Natural killer cell (primary cell): ENCODE results near the gene DOCK8. TPM values are rescaled to one million over a fixed set of nuclear protein-coding genes. Genes with fewer than 3 reads are reported as not detected.

Experiments used
- ATAC-seq, 3 donors: fragments of 150-1000 bp in 2 of 3; fragments of 200-7000 bp in 1 of 3; cut with Tn5 transposase; 1 replicate in 1 of 3; 2 replicates in 2 of 3; pipeline ENCODE4 v1.10.0; 2021; ENCODE audit warnings: mild to moderate bottlenecking in 2 of 3, moderate library complexity in 2 of 3
- DNase-seq, 2 donors: peaks; one replicate each; pipeline versions ENCODE4 v3.0.0 to v3.0.0-alpha.2; 2013 to 2021; ENCODE audit warnings: mixed read lengths in 1 of 2
- H3K27ac ChIP-seq: one replicate; pipeline ENCODE4 v1.5.1; 2013; ENCODE audit warnings: mild to moderate bottlenecking, low read length
- H3K27me3 ChIP-seq: one replicate; pipeline ENCODE4 v1.6.1; 2013; ENCODE audit warnings: low read length; ENCODE audit not compliant: control insufficient read depth, insufficient read depth
- H3K36me3 ChIP-seq: one replicate; pipeline ENCODE4 v1.6.1; 2013; ENCODE audit warnings: low read length; ENCODE audit not compliant: control insufficient read depth, insufficient read depth
- H3K4me1 ChIP-seq: one replicate; pipeline ENCODE4 v1.6.1; 2013; ENCODE audit warnings: low read length; ENCODE audit not compliant: control insufficient read depth, insufficient read depth
- H3K4me3 ChIP-seq: one replicate; pipeline ENCODE4 v1.5.1; 2013; ENCODE audit warnings: low read length
- H3K9me3 ChIP-seq: one replicate; pipeline ENCODE4 v1.6.1; 2013; ENCODE audit warnings: low read length; ENCODE audit not compliant: control insufficient read depth, insufficient read depth
- H3K27ac Mint-ChIP-seq, 2 donors: one replicate each; pipeline ENCODE4 v1.8.0; 2022; ENCODE audit warnings: mild to moderate bottlenecking in 2 of 2, mixed read lengths in 2 of 2, moderate library complexity in 1 of 2
- H3K27me3 Mint-ChIP-seq, 2 donors: one replicate each; pipeline ENCODE4 v1.8.0; 2022; ENCODE audit warnings: low read depth in 2 of 2, mixed read lengths in 2 of 2
- H3K36me3 Mint-ChIP-seq: one replicate; pipeline ENCODE4 v1.8.0; 2022; ENCODE audit warnings: mixed read lengths
- H3K4me1 Mint-ChIP-seq, 2 donors: one replicate each; pipeline ENCODE4 v1.8.0; 2022; ENCODE audit warnings: mixed read lengths in 2 of 2
- H3K4me3 Mint-ChIP-seq: one replicate; pipeline ENCODE4 v1.8.0; 2022; ENCODE audit warnings: mild to moderate bottlenecking, moderate library complexity, mixed read lengths
- H3K9me3 Mint-ChIP-seq, 2 donors: one replicate each; pipeline ENCODE4 v1.8.0; 2022; ENCODE audit warnings: mixed read lengths in 2 of 2
- WGBS: methylation state at CpG from one replicate; pipeline ENCODE4 v1.1.7; 2013; ENCODE audit warnings: missing lambda C conversion rate; ENCODE audit not compliant: insufficient coverage; 5-methylcytosine and 5-hydroxymethylcytosine counted together
- intact Hi-C: fragments of 100-400 bp; cut with micrococcal nuclease; formaldehyde crosslinking; loops from one replicate; pipeline ENCODE4 v1.14.2; 2022
- total RNA-seq, 4 donors: library from RNA; stranded (reverse); fragments of 120-200 nt in 1 of 4; gene quantifications; one replicate each; pipeline versions ENCODE4 v1.2.3 to v1.2.4, GENCODE V29; 2013 to 2022
- TF ChIP-seq, protein P1 (sequence below): fragments of 200-600 bp; IDR thresholded peaks from one replicate; pipeline ENCODE4 v1.8.0; 2022; ENCODE audit warnings: antibody characterized with exemption

The DOCK8 gene
- total RNA-seq, 3 donors from 2014 or later (not counting 1 experiment from before 2014, with no cell fraction given) = 156 to 211 (median 207) TPM

DNA sequence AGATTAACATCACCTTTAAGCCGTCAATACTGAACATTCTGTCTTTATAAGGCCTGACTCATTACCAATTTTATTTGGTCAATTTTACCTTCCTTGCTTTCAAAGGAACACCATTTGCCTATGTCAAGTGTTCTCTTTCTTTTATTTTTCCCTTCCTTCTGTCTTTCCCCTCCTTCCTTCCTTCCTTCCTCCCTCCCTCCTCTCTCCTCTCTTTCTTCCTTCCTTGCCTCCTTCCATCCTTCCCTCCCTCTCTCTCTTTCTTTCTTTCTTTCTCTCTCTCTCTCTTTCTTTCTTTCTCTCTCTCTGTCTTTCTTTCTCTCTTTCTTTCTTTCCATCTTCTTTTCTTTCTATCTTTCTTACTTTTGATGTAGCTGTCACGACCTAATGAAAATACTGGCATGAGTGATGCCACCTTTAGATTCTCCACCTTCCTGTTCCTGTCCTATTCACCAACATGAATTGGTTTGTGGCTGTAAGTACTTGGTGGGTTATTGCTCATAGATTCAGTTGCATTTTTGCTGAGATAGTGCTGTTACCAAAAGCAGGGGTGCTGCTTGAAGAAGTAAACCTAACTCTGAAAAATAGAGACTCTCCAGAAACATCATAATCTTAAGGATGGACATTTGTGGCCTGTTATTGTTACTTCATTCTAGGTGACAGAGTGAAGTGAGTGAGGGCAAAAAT lies 33.8 kb downstream of the DOCK8 start:
- no peak overlapping the region for H3K4me3 ChIP-seq
- no peaks in the 10 kb centered on the region for H3K27me3 ChIP-seq
- Mint-ChIP-seq H3K36me3 (no peaks in the 10 kb centered on the region), H3K27me3 (no peaks in the 10 kb centered on the region), H3K27ac (peak overlapping the region in 1 of 2 donors; percentile 53), H3K4me1 (peaks cover 21 to 26% of the 10 kb centered on the region in 2 donors), H3K4me3 (no peak overlapping the region), H3K9me3 (no peaks in the 10 kb centered on the region)
- H3K9me3 ChIP-seq = no peaks in the 10 kb centered on the region
- H3K4me1 ChIP-seq = peaks cover 12% of the 10 kb centered on the region
- H3K27ac ChIP-seq = no peak overlapping the region
- no peaks in the 10 kb centered on the region for H3K36me3 ChIP-seq
- ATAC-seq (no peak), DNase-seq (peak in 1 of 2 donors; percentile 9)
- intact Hi-C loops = loop anchor here (2.0 kb wide), 1 partner anchor 24 kb away; no protein-coding TSS in a partner anchor
- TF ChIP-seq, protein P1, sequence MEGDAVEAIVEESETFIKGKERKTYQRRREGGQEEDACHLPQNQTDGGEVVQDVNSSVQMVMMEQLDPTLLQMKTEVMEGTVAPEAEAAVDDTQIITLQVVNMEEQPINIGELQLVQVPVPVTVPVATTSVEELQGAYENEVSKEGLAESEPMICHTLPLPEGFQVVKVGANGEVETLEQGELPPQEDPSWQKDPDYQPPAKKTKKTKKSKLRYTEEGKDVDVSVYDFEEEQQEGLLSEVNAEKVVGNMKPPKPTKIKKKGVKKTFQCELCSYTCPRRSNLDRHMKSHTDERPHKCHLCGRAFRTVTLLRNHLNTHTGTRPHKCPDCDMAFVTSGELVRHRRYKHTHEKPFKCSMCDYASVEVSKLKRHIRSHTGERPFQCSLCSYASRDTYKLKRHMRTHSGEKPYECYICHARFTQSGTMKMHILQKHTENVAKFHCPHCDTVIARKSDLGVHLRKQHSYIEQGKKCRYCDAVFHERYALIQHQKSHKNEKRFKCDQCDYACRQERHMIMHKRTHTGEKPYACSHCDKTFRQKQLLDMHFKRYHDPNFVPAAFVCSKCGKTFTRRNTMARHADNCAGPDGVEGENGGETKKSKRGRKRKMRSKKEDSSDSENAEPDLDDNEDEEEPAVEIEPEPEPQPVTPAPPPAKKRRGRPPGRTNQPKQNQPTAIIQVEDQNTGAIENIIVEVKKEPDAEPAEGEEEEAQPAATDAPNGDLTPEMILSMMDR = no peak
- 93% methylated on average over 1 of the region's 2 CpGs for WGBS

- Histone ChIP-seq H3K36me3 (no peaks in the 10 kb centered on the region), H3K9me3 (no peaks in the 10 kb centered on the region), H3K27ac (no peak overlapping the region), H3K4me1 (peaks cover 12% of the 10 kb centered on the region), H3K4me3 (no peak overlapping the region), H3K27me3 (no peaks in the 10 kb centered on the region)
- intact Hi-C loops = loop anchor here (2.0 kb wide), 1 partner anchor 24 kb away; no protein-coding TSS in a partner anchor
- 80% methylated on average over 1 of the region's 3 CpGs for WGBS
- TF ChIP-seq, protein P1 = no peak
- DNase-seq = peak in 1 of 2 donors; percentile 63
- Mint-ChIP-seq H3K4me3 (no peak overlapping the region), H3K4me1 (peaks cover 21 to 29% of the 10 kb centered on the region in 2 donors), H3K36me3 (no peaks in the 10 kb centered on the region), H3K27me3 (no peaks in the 10 kb centered on the region), H3K9me3 (no peaks in the 10 kb centered on the region), H3K27ac (peak overlapping the region in 1 of 2 donors; percentile 53)
- peak; percentile 24 to 63 (median 37) for ATAC-seq
Observed at GRCh38 chr9:249025-249424, 34.4 kb downstream of the DOCK8 start.

DNA sequence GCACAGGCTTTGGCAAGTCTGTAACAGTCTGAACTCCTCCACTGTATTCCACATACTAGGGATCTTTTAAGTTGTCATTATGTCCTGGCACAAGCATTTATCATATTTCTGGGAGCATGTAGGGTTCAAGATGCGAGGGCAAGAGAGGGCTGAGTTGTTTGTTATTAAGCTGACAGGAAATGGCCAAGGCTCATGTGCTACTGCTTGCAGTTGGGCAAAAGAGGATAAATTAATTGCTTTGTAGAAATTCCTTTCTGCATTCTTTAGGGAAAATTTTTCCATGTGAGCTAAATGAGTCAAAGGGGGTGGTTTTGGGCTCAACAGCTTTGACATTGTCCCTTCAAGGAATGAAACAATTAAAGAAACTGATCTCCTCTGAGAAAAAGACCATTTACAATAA lies 35.4 kb downstream of the DOCK8 start:
- TF ChIP-seq, protein P1 = no peak
- peaks cover 12% of the 10 kb centered on the region for H3K4me1 ChIP-seq
- no peaks in the 10 kb centered on the region for H3K36me3 ChIP-seq
- DNase-seq = no peak
- intact Hi-C loops = no loop called here
- no peak overlapping the region for H3K4me3 Mint-ChIP-seq
- H3K27me3 Mint-ChIP-seq = no peaks in the 10 kb centered on the region
- H3K27ac Mint-ChIP-seq = no peak overlapping the region
- no peak overlapping the region for H3K4me3 ChIP-seq
- no peaks in the 10 kb centered on the region for H3K36me3 Mint-ChIP-seq
- no peaks in the 10 kb centered on the region for H3K27me3 ChIP-seq
- H3K9me3 Mint-ChIP-seq = no peaks in the 10 kb centered on the region
- no peaks in the 10 kb centered on the region for H3K9me3 ChIP-seq
- no peak for ATAC-seq
- peaks cover 21 to 29% of the 10 kb centered on the region in 2 donors for H3K4me1 Mint-ChIP-seq
- WGBS = 71% methylated on average over 1 of the region's 1 CpG
- H3K27ac ChIP-seq = no peak overlapping the region
